VCaP (cell line): Measurements from ENCODE around the gene FOXO3.

Source experiments
- H3K27ac ChIP-seq: fragments of 450-650 bp; 2 replicates; pipeline ENCODE4 v1.5.1; 2017
- TF ChIP-seq, protein P1 (sequence below): fragments of 450-650 bp; conservative IDR thresholded peaks from 2 replicates; pipeline ENCODE4 v1.5.1; 2017; ENCODE audit warnings: mild to moderate bottlenecking, moderate library complexity

The FOXO3 gene

DNA sequence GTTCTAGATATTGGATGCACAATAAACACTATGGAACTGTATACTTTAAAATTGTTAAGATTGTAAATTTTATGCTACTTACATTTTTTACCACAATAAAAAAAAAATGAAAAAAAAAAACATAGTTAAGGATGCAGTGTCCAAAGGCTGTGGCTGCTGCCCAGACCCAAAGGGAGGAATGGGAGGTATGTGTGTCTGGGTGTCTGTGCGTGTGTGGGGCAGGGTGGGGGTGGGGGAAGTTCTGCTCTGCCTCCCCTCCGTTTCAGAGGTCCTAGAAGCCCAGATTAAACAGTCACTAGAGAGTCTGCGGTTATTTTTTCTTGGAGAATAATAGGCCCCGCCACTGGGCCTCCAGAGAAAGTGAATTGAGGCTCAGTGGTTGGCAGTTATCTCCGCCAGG is 151.1 kb downstream of the FOXO3 start:
- TF ChIP-seq, protein P1, sequence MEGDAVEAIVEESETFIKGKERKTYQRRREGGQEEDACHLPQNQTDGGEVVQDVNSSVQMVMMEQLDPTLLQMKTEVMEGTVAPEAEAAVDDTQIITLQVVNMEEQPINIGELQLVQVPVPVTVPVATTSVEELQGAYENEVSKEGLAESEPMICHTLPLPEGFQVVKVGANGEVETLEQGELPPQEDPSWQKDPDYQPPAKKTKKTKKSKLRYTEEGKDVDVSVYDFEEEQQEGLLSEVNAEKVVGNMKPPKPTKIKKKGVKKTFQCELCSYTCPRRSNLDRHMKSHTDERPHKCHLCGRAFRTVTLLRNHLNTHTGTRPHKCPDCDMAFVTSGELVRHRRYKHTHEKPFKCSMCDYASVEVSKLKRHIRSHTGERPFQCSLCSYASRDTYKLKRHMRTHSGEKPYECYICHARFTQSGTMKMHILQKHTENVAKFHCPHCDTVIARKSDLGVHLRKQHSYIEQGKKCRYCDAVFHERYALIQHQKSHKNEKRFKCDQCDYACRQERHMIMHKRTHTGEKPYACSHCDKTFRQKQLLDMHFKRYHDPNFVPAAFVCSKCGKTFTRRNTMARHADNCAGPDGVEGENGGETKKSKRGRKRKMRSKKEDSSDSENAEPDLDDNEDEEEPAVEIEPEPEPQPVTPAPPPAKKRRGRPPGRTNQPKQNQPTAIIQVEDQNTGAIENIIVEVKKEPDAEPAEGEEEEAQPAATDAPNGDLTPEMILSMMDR, result no peak
- no peak overlapping the region for H3K27ac ChIP-seq

DNA sequence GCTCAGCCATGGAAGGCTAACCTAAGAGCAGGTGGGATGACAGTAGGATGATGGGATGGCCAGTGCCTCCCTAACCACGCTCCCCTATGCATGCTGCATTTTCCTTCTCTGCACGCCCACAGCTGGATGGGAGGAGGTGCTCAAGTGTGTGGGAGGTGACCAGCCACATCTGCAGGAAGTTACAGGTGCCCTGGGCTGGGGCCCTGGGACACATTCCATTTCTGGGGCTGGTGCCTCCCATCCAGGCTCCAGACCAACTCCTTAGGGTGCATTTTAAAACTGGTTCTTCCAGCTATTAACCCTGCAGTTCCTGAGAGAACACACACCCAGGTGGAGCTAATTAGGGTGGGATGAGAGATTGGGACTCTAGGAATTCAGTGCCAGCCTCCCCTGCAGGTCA is 152.2 kb downstream of the FOXO3 start:
- TF ChIP-seq, protein P1, result no peak
- H3K27ac ChIP-seq, result no peak overlapping the region

DNA sequence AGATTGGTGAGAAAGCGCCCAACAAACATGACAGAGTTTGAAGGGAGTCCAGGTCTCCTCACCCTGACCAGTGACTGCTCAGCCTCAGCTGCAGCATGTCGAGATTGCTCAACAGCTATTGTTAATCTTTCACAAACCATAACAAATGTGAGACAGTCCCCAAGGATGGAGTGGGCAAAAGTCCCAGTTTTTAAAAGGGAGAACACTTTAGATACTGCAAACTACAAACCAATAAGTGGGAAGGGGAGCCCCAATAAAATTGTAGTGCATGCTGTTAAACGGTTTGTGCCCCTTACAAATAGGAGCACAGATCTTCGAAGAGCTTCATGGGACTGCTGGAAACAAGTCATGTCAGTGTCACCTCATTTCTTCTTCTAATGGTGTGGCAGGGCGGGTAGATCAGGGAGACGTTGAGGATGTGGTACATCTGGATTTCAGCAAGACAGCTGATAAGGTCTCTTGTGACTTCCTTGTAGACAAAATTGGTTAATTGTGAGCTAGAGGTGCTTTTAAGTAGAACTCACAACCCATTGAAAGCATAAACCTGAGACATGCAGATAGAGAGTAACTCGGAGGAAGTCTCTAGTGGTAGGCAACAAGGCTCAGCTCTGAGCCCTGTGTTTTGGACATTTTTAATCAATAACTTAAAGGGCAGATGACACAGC is 153.5 kb downstream of the FOXO3 start:
- H3K27ac ChIP-seq, result no peak overlapping the region
- TF ChIP-seq, protein P1, result no peak

DNA sequence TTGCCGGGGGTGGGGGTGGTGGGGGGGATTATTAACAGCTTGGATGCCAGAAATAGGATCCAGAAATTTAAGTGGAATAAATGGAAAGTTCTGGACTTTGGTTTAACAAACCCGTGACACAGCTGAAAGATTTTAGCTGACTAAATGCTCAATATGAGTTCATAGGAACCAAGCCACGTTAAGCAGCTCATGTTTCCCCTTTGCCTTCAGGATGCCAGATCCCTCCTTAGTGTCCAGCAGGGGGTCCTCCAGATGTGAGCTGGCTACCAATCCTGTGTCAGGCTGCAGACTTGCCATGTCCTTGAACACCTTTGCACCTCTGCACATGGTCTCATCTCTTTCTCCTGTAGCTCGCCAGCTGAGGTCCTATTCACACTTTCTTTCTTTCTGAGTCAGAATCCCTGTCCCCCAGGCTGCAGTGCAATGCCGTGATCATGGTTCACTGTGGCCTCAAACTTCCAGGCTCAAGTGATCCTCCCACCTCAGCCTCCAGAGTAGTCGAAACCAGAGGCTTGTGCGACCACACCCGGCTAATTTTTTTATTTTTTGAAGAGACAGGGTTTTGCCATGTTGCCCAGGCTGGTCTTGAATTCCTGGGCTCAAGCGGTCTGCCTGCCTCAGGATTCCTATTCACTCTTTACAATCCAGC is 154.2 kb downstream of the FOXO3 start:
- no peak overlapping the region for H3K27ac ChIP-seq
- TF ChIP-seq, protein P1, result no peak

DNA sequence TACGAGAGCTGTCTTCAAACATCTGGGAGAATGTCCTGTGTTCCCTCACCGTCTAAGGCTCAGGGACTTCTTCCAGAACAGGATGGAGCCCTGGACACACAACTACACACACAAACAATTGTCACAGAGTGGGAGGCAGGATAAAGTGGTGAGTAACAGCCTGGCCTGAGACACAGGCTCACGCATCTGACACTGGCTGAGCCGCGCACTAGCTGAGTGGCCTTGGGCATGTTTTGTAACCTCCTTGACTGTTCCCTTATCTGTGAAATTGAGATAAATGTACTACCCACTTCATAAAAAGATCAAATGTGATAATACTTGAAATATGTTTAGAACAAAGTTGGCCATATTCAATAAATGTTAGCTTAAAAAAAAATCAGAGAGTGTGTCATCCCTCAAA is 155.1 kb downstream of the FOXO3 start:
- H3K27ac ChIP-seq, result no peak overlapping the region
- TF ChIP-seq, protein P1, result no peak

DNA sequence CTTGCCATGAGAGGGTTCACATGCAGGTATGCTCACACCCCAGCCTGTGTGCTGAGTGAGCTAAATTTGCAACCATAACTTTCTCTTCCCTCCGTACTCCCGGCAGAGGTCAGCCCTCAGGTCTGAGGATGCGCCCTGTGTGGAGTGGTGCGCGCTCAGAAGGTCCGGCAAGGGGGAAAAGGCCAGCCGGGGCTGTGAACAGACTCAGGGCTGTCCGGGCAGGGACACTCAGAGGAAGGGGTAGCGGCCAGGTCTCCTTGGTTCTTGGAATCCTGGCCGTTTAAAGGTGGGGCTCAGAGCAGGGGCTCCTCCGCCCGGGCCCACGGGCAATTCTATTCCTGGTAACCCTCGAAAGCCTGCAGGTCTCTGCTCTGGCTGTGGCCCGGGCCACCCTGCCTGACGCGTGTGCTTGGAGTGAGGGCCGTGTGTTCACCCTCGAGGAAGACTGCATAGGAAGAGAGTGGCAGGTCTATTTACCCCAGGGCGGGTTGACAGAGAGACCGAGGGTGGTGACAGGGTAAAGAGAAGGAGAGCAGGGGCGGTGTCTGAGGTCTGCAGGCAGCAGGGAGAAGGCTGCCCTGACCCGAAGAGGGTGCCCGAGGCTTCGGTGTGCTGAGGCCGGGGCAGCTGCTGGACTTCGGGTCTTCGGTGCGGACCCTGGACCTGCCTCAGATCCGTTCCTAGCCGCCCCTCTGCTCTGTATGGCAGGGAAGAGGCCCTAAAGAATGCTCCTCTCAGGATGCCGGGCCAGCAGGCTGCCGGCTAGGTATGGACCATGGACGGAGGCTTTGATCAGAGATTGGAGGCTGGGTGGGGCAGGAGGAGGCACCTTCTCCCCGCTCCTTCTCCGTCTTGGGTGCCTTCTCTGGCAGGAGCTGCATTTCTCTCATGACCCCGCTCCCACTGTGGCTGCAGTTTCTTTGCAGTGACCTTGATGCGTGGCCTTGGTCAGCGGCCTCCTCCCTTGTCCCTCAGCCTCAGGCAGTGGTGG is 156.4 kb downstream of the FOXO3 start:
- H3K27ac ChIP-seq, result no peak overlapping the region
- TF ChIP-seq, protein P1, result no peak

DNA sequence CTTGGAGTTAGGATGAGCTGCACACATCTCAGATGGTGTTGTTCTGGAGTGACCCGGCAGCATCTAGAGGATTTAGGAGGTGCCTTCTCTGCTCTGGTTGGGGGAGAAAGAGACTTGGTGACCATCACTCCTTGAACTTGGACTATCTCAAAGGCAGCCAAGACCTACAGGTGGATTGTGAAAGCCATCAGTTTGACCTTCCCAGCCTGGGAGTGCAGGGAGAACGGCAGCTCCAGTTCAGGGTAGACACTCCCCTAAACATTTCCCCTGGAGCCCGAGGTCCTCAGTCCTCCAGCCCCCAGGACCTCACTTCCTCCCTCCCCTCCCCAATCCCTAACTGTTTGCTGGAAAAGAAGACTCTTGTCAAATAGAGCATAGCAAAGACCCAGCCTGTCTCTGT is 158.8 kb downstream of the FOXO3 start:
- no peak overlapping the region for H3K27ac ChIP-seq

More for the DNA sequence above, 158.8 kb downstream of the FOXO3 start:
- TF ChIP-seq, protein P1, result no peak
